ENCODE data around the gene GRK7.

- TF ChIP-seq CEBPB (IDR thresholded peaks at IDR 0.05) (no peak), MAX (IDR thresholded peaks at IDR 0.05) (no peak), USF1 (IDR thresholded peaks at IDR 0.05) (no peak)
These were observed 1.8 kb downstream of the GRK7 start for GRCh38 chr3:141764986-141765385.

Measured in Ishikawa (cell line).